GM19351 (cell line): ENCODE measurements around the gene LY6G6C.

Experiments used
- ATAC-seq: cut with Tn5 transposase; IDR thresholded peaks from one replicate; pipeline ENCODE4 v1.9.1; 2021; ENCODE audit warnings: mild to moderate bottlenecking, moderate library complexity; ENCODE audit not compliant: unreplicated experiment

LY6G6C gene, protein sequence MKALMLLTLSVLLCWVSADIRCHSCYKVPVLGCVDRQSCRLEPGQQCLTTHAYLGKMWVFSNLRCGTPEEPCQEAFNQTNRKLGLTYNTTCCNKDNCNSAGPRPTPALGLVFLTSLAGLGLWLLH

DNA sequence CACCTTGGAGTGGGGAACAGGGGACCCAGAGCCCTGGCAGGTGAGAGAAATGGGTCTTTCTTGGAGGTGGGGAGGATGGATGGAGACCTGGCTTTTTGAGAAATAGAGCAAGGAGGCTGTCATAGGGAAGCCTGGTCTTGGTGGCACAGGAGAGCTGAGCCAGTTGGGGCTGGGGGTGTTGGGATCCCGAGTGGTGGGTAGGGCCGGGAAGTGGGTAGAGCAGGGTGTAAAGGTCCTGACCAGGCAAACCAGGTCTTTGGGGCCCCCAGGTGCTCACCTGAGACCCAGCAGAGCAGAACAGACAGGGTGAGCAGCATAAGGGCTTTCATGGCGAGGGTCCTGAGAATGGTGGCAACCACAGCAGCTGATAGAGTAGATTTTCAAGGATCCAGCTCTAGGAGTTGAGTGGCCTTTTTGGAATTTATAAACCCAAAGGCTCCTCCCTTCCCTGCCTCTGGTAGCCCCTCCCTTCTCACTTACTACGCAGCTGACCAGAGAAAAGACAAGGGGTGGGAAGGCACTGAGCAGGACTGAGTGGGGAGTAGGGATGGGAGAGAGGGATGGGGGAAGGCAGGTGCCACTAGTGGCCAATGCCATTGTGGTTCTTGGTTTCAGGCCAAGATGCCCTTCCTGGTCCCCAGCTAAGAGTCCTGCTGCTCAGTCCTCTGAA lies at the start of gene LY6G6C:
Gene LY6G6C (minus strand): TSS at position 396 of the 670 bp plus-strand sequence. CDS start 67 bp downstream, at position 329.
- no peak for ATAC-seq

DNA sequence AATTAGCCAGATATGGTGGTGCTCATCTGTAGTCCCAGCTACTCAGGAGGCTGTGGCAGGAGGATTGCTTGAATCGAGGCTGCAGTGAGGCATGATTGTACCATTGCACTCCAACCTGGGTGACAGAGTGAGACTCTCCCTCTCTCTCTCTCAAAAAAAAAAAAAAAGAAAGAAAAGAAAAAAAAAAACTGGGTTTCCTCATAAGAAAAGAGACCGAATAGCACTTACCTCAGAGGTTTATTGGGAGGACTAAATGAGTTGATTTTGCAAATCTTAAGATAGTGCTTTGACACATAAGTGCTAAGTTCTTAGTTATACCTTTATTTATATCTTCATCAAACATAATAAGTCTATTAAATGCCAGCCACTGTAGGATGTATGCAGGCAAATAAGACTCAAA lies 49.3 kb upstream of the LY6G6C start:
- no peak for ATAC-seq

DNA sequence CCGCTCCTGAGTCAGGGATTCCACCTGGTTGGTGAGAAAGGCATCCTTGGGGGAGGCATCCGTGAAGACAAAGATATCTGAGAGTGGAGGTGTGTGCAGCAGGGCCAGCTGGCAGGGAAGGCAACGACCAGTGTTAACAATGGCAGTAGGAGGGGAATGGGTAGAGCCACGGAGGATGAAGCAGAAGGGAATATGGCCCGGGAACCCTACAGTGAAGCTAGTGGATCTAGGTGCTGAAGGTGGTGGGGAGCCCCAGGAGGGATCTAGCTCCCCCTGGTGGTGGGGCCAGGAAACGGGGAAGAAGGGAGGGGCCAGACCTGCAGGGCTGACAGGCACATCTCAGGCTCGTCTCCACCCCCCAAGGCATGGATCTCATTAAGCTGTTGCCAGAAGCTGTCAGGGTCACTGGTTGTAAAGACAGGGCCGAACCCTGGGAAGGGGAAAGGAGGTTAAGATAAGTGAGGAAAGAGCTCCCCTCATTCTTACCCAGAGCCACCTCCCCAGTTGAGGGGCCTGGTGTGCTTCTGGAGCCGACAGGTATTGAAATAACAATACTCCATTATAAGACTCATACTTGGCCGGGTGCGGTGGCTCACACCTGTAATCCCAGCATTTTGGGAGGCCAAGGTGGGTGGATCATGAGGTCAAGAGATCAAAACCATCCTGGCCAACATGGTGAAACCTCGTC lies 48.3 kb upstream of the LY6G6C start:
- no peak for ATAC-seq

DNA sequence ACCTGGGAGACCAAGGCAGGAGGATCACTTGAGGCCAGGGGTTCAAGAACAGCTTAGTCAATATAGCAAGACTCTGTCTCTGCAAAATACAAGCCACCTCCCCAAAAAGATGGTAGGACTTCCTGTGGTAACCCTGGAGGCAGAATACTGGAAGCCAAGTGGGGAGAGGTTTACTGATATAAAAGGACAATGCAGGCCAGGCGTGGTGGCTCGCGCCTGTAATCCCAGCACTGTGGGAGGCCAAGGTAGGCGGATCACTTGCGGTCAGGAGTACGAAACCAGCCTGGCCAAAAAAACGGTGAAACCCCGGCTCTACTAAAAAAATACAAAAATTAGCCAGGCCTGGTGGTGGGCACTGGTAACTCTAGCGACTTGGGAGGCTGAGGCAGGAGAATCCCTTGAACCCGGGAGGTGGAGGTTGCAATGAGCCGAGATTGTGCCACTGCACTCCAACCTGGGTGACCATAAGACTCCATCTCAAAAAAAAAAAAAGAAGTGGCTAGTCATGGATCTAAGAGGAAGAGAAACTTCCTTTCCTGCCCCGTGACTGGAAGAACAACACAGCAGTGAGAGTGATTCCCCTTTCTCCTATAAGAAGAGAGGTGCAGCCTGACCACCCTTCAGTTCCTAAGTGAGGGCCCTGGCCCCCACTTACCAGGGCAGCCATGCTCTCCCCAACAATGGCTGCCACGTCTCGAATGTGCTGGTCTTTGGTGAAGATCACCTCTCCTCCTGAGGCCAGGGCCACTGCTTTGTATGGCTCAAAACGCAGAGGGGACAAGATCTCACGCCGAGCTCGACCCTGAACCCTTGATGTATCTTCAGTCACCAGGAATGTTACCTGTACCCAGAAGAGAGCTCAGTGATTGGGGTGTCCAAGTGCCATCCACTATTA lies 47.1 kb upstream of the LY6G6C start:
- ATAC-seq = no peak

DNA sequence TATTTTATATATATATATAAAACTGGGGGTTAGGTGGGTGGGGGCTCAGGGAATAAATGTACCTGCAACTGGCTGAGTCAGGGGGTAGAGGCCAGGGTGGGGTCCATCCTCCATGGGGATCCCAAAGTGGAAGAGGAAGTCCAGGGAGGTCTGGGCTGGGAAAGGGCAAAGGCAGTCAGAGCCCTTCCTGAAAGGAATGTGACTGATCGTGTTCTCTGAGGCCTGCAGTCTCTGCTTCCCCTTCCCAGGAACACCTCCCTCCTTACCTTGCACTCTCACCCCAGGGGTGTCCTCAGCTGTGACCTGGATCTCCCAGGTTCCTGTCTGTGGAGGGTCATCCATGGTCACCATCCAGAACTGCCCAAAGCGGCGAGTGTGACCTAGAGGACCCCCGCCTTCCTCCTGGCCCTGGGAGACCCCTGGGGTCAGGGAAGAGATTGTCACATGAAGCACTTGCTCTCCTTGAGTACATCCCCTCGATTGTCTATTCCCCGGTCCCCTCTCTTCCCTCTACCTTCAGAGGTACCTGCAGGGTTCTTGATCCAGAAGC lies 45.6 kb upstream of the LY6G6C start:
- ATAC-seq = no peak

DNA sequence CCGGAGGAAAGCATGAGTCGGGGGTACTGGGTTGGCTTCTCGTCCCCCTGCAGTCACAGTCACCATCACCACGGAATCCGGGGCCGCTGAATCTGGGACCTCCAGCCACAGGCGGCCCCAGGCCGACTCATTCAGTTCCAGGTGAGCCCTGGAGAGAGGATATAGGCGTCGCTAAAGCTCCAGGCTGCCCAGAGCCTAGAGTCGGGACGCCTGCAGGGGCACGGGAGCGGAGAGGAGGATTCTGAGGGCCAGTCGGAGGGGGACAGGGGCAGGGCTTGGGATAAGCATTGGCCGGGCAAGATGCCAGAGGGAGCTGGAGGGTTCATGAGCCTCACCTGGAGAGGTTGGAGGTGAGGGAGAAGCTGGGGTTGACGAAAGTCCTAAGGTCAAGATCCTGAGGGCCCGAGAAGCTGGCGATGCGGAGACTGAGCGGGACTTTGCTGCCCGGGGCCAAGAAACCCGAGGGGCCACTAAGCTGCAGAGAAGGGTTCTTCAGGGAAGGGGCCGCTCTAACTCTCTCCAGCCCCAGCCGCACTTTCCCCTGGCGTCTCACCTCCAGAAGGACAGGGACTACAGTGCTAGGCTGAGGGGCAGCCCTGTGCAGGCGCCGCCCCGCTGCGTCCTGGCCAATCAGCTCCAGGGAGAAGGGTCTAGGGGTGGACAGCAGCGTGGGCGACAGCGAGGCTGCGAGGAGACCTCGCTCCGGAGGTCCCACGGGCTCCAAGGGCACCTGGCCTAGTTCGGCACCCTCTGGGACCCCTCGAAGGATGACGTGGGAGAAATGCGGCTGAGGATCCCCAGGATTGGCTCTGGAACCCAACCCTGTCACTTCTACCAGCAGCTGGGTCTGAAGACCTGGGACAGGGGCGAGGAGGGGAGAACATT lies 44.6 kb upstream of the LY6G6C start:
- ATAC-seq = no peak

DNA sequence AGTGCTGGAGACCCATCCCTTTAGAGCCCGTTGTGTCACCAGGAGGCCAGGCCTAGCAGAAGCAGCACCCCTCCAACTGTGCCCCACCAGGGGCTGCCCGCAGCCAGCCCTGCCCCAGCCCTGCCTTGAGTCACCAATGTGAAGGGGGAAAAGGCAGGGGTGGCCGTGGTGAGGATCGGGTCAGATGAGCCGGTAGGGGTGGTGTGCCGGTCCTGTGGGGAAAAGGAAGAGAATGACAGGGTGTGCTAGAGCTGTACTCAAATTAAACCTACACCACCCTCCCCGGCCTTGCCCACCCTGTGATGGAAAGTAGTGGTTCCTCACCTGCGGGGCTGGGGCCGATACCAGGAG lies 44.0 kb upstream of the LY6G6C start:
- ATAC-seq = no peak

DNA sequence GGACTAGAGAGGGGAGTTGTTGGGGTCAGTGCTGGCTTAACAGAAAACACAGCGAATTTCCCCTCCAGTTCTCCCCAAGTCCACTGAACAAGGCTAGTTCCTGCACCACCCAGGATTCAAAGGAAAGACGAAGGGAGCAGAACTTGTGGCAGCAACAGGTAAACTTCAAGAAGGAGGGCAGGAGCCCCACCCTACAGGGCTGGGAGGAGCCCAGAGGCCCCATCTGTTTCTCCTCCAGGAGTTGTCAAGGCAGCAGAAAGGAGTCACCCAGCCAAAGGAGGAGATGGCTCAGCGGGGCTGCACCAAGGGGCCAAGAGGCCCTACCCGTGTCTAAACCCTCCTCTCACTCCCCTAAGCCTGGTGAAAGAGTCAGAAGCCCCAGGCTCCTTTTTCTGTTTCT lies 42.7 kb upstream of the LY6G6C start:
- ATAC-seq = no peak

DNA sequence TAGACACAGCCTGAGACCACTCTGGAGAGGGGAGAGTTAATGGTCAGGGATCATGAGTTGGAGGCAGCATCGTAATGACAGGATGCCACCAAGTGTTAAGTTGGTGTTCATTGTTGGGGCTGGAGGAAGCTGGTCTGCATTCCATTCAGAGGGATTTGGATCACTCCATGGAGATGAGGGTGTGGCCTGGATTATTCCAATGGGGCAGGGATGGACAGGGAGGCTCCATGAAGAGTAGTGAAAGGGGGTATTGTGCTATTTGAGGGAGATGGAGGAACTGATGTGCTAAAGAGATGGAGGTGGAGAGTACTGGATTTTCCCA lies 42.0 kb upstream of the LY6G6C start:
- no peak for ATAC-seq

DNA sequence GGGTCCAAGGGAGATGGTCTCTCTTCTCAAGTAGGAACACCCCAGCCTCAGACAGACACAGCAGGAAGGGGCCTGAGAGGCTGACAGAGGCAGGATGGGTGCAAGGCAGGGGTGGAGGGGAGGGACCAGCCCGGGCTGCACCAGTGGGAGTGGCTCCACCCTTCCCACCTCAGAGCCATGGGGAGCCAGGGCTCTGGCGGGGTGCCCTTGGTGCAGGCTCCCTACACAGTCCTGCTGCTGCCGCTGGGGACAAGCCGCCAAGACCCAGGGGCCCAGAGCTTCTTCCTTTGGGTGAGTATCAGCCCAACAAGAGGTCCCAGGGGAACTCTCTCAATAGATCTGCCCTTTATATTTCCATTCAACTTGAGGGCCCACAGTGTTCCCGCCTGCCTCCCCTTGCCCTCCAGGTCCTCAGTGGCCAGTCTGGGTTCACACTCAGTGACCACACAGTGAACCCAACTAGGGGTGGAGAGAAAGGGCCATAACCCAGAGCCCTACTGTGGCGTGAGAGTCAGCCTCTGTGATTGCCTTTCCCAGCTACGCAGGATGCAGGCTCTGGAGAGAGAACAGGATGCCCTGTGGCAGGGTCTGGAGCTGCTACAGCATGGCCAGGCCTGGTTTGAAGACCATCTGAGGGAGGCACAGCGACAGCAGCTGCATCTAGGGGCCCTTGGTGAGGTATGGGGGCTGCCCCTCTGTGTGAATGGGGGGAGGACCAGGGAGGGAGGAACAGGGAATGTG lies 41.5 kb upstream of the LY6G6C start:
- no peak for ATAC-seq

DNA sequence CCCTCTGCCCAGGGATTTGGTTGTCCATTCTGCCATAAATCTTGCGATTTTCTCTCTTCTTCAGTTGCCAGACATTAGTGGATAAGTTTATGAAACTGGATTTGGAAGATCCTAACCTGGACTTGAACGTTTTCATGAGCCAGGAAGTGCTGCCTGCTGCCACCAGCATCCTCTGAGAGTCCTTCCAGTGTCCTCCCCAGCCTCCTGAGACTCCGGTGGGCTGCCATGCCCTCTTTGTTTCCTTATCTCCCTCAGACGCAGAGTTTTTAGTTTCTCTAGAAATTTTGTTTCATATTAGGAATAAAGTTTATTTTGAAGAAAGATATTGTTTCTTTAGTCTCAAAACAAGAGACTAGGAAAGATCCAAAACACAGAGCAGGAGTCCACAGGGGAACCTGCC lies 40.8 kb upstream of the LY6G6C start, which contains the start of gene SAPCD1:
Gene SAPCD1 (plus strand): TSS at position 301 of the 400 bp plus-strand sequence. CDS start 399 bp downstream, outside the sequence.
- ATAC-seq = no peak

DNA sequence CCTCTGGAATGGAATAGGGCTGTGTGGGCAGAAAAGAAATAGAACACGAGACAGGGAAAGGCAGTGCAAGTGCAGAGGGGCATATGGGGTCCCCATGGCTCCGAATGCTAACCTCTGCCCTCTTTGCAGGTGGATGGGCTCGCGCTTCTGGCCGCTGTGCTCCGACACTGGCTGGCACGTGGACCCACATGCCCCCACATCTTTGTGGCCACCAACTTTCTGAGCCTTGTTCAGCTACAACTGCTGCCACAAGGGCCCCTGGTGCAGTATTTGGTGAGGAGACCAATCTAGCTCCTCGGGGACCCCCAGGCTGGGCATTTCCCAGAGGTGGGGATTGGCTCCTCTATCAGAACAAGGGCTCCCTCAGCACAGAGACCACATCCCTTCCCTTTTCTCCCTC lies 39.8 kb upstream of the LY6G6C start:
- no peak for ATAC-seq

DNA sequence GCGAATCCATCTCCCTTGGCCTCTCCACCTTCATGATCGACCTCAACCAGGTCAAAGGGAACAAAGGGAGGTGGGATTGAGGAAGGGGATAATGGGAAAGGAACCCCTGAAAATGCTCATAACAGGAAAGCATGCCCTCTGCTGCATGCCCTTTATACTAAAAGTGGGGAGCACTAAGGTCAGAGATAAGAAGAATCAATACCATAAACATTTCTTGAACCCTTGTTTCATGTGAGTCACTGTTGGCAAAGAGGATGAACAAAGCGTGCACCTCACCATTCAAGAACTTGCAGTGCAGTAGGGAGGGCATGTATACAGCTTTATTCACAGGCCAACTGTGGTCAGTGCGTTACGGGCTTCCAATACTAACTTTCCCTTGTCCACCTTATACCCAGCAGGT lies 39.2 kb upstream of the LY6G6C start:
- ATAC-seq = no peak

DNA sequence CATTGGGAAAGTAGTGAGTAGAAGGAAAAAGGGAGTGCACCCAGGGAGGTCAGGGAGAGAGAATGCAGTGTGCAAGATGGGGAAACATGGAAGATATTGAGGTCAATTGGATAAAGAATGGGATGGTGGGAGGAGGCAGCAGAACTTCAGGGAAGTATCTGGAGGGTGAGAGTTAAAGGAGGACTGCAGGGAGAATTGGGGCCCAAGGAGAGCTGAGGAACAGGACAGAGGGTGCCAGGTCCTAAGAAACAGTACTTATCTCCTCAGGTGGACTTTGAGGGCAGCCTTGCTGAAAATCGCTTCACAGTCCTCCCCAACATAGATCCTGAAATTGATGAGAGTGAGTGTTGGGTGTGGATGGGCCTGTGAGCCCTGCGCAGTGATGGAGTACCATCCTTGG lies 36.7 kb upstream of the LY6G6C start:
- no peak for ATAC-seq

DNA sequence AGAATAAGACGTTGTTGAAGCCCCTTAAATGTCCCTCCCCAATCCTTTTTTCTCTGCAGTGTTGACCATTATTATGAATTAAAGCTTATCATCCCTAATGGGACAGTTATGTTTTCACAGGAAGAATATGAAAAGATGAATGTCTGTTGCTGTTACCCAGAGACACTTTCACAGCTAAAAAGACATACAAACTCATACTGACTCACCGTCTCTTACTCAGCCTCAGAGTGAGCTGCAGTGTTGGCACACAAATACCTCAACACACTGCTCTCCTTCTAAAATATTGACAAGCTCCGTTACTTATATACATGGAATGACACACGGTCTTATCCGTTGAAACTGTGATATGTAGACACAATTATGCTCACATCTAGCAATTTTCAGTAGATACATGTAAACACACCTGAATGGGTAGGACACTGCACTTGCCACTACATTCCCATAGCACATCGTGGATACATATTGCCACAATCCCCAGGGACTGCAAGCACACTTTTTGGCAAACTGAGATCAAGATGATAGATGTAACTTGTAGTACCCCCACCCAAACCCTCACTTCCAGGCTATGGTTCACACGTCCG lies 31.3 kb upstream of the LY6G6C start:
- ATAC-seq = no peak

DNA sequence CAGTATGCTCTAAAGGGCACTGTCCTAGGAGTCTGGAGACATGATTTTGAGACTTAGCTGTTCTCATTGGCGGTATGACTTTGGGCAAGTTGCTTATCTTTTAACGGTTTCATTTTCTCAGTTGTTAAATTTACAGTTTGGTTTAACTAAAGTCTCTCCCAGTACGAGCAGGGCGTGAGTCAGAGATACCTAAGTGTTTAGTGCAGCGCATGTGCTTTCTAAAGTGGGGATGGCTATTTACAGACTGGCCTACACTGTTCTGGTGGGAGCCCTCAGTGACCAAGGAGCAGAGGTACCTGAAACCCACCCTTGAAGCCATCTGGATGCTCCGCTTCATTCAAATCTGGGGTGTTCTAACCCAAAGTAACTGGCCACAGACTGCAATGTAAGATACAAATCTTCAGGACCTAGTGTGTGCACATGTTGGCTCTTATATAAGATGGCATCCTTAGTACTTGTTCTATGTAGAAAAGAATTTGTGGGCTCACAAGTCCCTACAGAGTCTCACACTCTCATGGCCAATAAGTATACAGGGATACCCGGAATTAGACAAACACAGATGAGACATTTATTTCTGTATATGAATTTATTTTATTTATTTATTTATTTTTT lies 29.0 kb upstream of the LY6G6C start:
- ATAC-seq = no peak

DNA sequence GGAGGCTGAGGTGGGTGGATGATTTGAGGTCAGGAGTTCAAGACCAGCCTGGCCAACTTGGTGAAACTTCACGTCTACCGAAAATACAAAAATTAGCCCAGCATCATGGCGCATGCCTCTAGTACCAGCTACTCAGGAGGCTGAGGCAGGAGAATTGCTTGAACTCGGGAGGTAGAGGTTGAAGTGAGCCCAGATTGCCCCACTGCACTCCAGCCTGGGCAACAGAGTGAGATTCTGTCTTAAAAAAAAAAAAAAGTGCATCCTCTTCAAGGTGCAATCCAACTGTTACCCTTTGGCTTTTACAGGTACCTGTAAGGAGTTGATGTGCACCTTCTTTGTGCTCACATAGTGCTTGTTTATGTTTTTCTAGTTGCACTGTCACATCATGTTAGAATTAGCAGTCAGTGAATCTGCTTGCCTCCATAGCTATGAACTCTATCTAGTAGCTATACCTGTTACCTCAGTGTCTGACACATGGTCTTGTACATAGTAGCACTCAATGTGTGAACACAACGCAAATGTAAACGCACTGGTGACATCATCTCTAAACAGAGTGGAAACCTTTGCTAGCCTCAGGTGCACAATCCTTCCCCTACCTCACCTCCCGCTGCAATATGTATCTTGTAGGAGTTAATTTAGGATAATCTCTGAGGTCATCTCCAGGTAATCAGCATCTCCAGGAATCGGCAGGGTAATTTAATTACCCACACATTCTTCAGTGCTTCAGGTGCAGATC lies 27.9 kb upstream of the LY6G6C start:
- ATAC-seq = no peak

DNA sequence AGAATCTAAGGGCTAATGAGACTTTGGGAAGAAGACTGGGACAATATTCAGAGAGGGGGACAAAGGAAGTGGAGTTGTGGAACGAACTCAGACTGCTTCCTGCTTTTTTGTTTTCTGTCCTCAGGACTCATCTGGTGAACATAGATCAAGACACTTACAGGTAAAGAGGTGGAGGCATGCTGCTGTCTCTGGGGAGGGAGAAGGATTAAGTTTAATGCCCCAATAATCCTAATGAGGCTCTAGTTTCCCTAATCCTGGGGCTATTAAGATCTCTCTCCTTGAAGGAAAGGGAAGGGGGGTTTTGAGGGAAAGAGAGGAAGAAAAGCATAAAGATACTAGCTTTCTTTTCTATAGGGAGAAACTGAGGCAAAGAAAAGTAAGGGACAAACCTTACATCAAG lies 22.9 kb upstream of the LY6G6C start:
- no peak for ATAC-seq
